CD4-positive, CD25-positive, alpha-beta regulatory T cell (primary cell): ENCODE measurements around the gene TC2N. TPM values are rescaled to one million over a fixed set of nuclear protein-coding genes. Genes with fewer than 3 reads are reported as not detected.

ENCODE experiments used
- ATAC-seq, 2 donors: fragments of 150-1000 bp; cut with Tn5 transposase; one replicate each; pipeline ENCODE4 v1.10.0; 2021; ENCODE audit warnings: low read depth in 2 of 2, moderate number of reproducible peaks in 2 of 2, moderate library complexity in 1 of 2
- DNase-seq, 3 donors: peaks; one replicate each; pipeline versions ENCODE4 v3.0.0 to v3.0.0-alpha.2; 2012 to 2022; ENCODE audit warnings: mixed read lengths in 1 of 3
- H3K27ac ChIP-seq: one replicate; pipeline ENCODE4 v1.7.0; 2013; ENCODE audit warnings: mild to moderate bottlenecking, low read length; ENCODE audit not compliant: insufficient read depth, poor library complexity, severe bottlenecking
- H3K27me3 ChIP-seq: one replicate; pipeline ENCODE4 v1.7.0; 2013; ENCODE audit warnings: low read length; ENCODE audit not compliant: control insufficient read depth, insufficient read depth
- H3K36me3 ChIP-seq: one replicate; pipeline ENCODE4 v1.7.0; 2013; ENCODE audit warnings: mild to moderate bottlenecking, low read length, moderate library complexity; ENCODE audit not compliant: control insufficient read depth, insufficient read depth
- H3K4me1 ChIP-seq: 2 replicates; pipeline ENCODE4 v1.7.0; 2013; ENCODE audit warnings: mild to moderate bottlenecking, low read length; ENCODE audit not compliant: insufficient read depth, control insufficient read depth, poor library complexity, severe bottlenecking
- H3K4me3 ChIP-seq: one replicate; pipeline ENCODE4 v1.7.0; 2013; ENCODE audit warnings: low read depth, mild to moderate bottlenecking, low read length, moderate library complexity
- H3K9me3 ChIP-seq, 2 experiments: 1 replicate in 1 of 2; 2 replicates in 1 of 2; pipeline ENCODE4 v1.7.0; 2013; ENCODE audit warnings: low read length in 2 of 2, mild to moderate bottlenecking in 1 of 2, moderate library complexity in 1 of 2; ENCODE audit not compliant: control insufficient read depth in 2 of 2
- H3K27ac Mint-ChIP-seq, 3 donors: one replicate each; pipeline ENCODE4 v1.8.0; 2020 to 2022; ENCODE audit warnings: mild to moderate bottlenecking in 3 of 3, mixed read lengths in 3 of 3, moderate library complexity in 2 of 3
- H3K27me3 Mint-ChIP-seq: one replicate; pipeline ENCODE4 v1.8.0; 2022; ENCODE audit warnings: mild to moderate bottlenecking, mixed read lengths
- H3K36me3 Mint-ChIP-seq: one replicate; pipeline ENCODE4 v1.8.0; 2020; ENCODE audit warnings: mixed read lengths
- H3K4me1 Mint-ChIP-seq, 4 donors: one replicate each; pipeline ENCODE4 v1.8.0; 2020 to 2022; ENCODE audit warnings: mixed read lengths in 4 of 4, mild to moderate bottlenecking in 1 of 4
- H3K4me3 Mint-ChIP-seq, 4 donors: one replicate each; pipeline ENCODE4 v1.8.0; 2020 to 2022; ENCODE audit warnings: mild to moderate bottlenecking in 4 of 4, mixed read lengths in 4 of 4, moderate library complexity in 3 of 4
- H3K9me3 Mint-ChIP-seq, 7 donors: one replicate each; pipeline ENCODE4 v1.8.0; 2020 to 2022; ENCODE audit warnings: mixed read lengths in 7 of 7, mild to moderate bottlenecking in 3 of 7, moderate library complexity in 2 of 7
- polyA plus RNA-seq, 4 donors: library from polyadenylated mRNA; unstranded; fragments of 300-500 nt; fragmentation: Illumina TruSeq; gene quantifications; one replicate each; pipeline ENCODE4 v1.2.3, GENCODE V29; 2021
- total RNA-seq: library from RNA; stranded (reverse); gene quantifications from one replicate; pipeline ENCODE4 v1.2.3, GENCODE V29; 2022

The TC2N gene
- total and polyA plus RNA-seq, 5 donors from 2014 or later, result 68.8 to 138 (median 98.5) TPM

DNA sequence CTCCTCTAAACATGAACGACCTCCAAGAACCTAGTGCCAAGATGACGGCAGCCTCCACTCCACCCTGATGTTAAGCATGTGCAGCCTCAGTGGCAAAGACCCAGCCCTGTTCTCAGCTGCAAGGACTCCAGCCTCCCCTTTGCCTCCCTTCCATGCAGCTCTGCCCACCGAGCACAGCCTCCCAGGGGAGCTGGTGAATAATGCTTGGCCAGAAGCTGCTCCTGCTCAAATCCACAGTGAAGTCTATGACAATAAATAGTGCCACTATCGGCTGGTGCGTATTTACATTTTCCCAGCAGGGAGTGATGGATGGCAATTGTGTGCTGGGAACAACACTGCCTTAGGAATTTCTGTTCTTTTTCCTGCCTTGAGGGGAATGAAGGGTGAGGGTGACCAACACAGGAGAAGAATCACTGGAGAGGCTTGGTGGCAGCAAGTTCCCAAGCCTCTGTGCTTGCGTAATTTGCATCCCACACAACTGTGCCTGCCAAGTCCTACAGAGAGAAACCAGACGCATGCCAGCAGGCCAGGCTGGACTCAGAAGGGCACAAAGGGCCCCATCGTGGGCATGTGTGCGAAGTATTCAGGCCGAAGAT lies 29.9 kb upstream of the TC2N start:
- DNase-seq, result no peak

DNA sequence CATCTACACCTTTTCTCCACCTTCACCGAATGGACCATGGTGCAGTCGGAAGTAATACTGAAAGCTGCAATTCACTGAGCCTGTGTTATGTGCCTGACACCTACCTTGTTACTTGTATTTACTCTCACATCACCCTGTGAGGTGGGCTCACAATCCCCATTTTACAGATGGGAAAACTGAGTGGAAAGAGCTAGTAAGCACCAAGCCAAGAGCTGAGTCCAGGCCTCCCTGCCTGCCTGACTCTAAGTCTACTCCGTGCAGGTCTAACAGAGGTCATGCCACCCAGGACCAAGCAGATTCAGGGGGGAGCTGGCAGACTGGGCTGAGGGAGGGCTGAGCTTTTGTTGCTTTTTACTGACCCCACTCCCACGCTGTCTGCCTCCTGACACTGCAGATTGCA lies 29.1 kb upstream of the TC2N start:
- no peaks in the 10 kb centered on the region for H3K9me3 ChIP-seq
- no peaks in the 10 kb centered on the region for H3K36me3 ChIP-seq
- peaks cover 0 to 2% (median 0%) of the 10 kb centered on the region in 7 donors for H3K9me3 Mint-ChIP-seq
- ATAC-seq, result no peak
- H3K4me1 ChIP-seq, result no peaks in the 10 kb centered on the region
- H3K27ac ChIP-seq, result no peak overlapping the region
- H3K36me3 Mint-ChIP-seq, result no peaks in the 10 kb centered on the region
- H3K4me3 ChIP-seq, result no peak overlapping the region
- H3K27ac Mint-ChIP-seq, result peak overlapping the region in 1 of 3 donors; percentile 50
- no peaks in the 10 kb centered on the region for H3K27me3 ChIP-seq
- peaks cover 0 to 33% (median 12%) of the 10 kb centered on the region in 4 donors for H3K4me1 Mint-ChIP-seq
- DNase-seq, result no peak
- no peaks in the 10 kb centered on the region for H3K27me3 Mint-ChIP-seq
- no peak overlapping the region for H3K4me3 Mint-ChIP-seq

More for the DNA sequence above, 29.9 kb upstream of the TC2N start:
- no peak overlapping the region for H3K4me3 Mint-ChIP-seq
- Histone ChIP-seq H3K9me3 (no peaks in the 10 kb centered on the region), H3K36me3 (no peaks in the 10 kb centered on the region), H3K4me3 (no peak overlapping the region), H3K27me3 (no peaks in the 10 kb centered on the region), H3K4me1 (no peaks in the 10 kb centered on the region), H3K27ac (no peak overlapping the region)
- no peaks in the 10 kb centered on the region for H3K27me3 Mint-ChIP-seq
- ATAC-seq, result no peak
- no peaks in the 10 kb centered on the region for H3K36me3 Mint-ChIP-seq
- H3K27ac Mint-ChIP-seq, result peak overlapping the region in 1 of 3 donors; percentile 45
- peaks cover 0 to 2% (median 0%) of the 10 kb centered on the region in 7 donors for H3K9me3 Mint-ChIP-seq
- H3K4me1 Mint-ChIP-seq, result peaks cover 0 to 25% (median 11%) of the 10 kb centered on the region in 4 donors

DNA sequence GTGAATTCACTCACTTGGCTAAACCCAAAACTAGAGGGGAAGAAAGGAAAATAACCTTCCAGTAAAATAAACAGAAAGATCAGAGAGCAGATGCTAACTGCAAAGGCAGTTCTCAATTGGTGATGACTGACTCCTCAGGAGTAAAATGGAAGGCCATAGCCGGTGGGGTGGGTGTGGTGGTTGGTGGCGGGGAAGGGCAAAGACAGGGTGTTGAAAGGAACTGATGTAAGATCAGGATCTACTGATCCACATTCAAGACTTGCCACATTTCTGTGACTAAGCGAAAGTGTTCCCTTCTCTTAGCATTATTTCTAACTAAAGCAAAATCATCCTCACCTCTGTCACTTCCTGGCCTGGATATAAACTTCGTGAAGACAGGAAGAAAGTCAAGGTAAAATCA lies 26.3 kb upstream of the TC2N start:
- no peak for DNase-seq
- no peaks in the 10 kb centered on the region for H3K36me3 Mint-ChIP-seq

DNA sequence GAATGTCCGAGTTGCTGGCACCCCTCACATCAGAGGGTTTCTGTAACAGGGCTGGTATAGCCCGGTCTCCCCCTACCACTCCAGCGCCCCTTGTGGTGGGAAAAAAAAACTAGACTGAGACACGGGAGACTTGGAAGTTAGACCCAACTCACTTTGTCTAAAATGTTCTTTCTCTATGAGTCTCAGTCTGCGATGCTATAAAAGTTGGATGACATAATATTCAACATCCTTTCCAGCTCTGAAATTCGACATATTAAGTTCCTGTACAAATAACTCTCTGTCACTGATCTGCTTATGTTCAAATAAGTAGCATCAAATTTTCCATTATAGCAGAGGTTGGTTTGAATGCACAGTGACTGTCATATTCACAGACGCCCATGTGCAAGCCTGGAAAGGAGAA lies 25.7 kb upstream of the TC2N start:
- ATAC-seq (no peak), DNase-seq (peak in 1 of 3 donors; percentile 40)
- Mint-ChIP-seq H3K27me3 (no peaks in the 10 kb centered on the region), H3K36me3 (no peaks in the 10 kb centered on the region), H3K27ac (peak overlapping the region in 1 of 3 donors; percentile 67), H3K4me1 (peaks cover 0 to 58% (median 22%) of the 10 kb centered on the region in 4 donors), H3K9me3 (peaks cover 0 to 2% (median 0%) of the 10 kb centered on the region in 7 donors), H3K4me3 (no peak overlapping the region)
- no peaks in the 10 kb centered on the region for H3K9me3 ChIP-seq
- no peaks in the 10 kb centered on the region for H3K36me3 ChIP-seq
- H3K27me3 ChIP-seq, result no peaks in the 10 kb centered on the region
- H3K27ac ChIP-seq, result no peak overlapping the region
- H3K4me3 ChIP-seq, result no peak overlapping the region
- peaks cover 17% of the 10 kb centered on the region for H3K4me1 ChIP-seq

More for the DNA sequence above, 26.3 kb upstream of the TC2N start:
- H3K27me3 Mint-ChIP-seq, result no peaks in the 10 kb centered on the region
- peak overlapping the region in 1 of 3 donors; percentile 67 for H3K27ac Mint-ChIP-seq
- H3K4me3 ChIP-seq, result no peak overlapping the region
- H3K36me3 ChIP-seq, result no peaks in the 10 kb centered on the region
- H3K9me3 Mint-ChIP-seq, result peaks cover 0 to 2% (median 0%) of the 10 kb centered on the region in 7 donors
- peaks cover 0 to 56% (median 22%) of the 10 kb centered on the region in 4 donors for H3K4me1 Mint-ChIP-seq
- H3K4me3 Mint-ChIP-seq, result peak overlapping the region in 1 of 4 donors; percentile 59
- no peak for ATAC-seq
- H3K27me3 ChIP-seq, result no peaks in the 10 kb centered on the region
- no peak overlapping the region for H3K27ac ChIP-seq
- H3K4me1 ChIP-seq, result peaks cover 17% of the 10 kb centered on the region
- H3K9me3 ChIP-seq, result no peaks in the 10 kb centered on the region

DNA sequence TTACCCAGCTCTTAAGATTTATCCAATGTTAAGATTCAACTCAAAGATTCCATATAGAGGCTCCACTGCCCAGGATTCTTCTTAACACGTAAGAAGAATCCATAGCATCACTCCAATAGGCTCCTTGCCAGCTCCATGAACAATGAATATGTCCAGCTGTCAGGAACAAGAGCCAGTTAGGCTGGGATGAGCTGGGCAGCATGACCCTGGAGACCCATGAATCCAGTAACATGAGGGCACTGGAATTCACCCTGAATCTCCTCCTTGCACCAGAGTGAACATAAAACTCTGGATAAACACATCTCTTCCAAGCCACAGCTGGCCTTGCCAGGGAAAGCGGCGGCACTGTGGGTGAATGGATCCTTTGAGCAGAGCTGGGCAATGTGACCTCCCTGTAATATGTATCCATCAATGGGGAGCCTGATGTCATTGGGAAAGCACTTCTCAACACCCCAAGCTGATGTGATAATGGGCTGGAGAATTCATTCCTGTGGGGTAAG lies 24.4 kb upstream of the TC2N start:
- Mint-ChIP-seq H3K36me3 (no peaks in the 10 kb centered on the region), H3K4me1 (peaks cover 0 to 56% (median 22%) of the 10 kb centered on the region in 4 donors), H3K9me3 (peaks cover 0 to 2% (median 0%) of the 10 kb centered on the region in 7 donors), H3K27ac (peak overlapping the region in 2 of 3 donors; percentile 83 to 88), H3K4me3 (no peak overlapping the region), H3K27me3 (no peaks in the 10 kb centered on the region)
- Histone ChIP-seq H3K4me3 (no peak overlapping the region), H3K27ac (no peak overlapping the region), H3K27me3 (no peaks in the 10 kb centered on the region), H3K36me3 (no peaks in the 10 kb centered on the region), H3K9me3 (no peaks in the 10 kb centered on the region), H3K4me1 (peaks cover 17% of the 10 kb centered on the region)
- DNase-seq (no peak), ATAC-seq (no peak)

DNA sequence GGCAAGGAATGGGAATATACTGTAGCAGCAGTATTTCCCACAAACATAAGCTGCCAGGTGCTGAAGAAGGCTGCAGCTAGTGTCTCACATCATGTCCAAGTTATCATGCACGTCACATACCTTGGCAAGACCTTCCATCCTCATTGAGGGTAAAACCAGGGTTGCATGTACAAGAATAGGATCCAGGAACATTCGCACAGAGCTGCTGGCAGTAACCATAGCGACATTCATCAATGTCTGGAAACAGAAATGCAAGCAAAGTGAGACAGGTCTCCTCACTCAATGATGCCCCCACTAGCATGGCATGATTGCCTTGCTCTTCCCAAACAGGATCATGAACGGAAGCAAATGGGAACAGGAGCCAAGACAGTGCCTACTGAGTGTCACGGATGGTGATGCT lies 23.8 kb upstream of the TC2N start:
- peak overlapping the region; percentile 43 to 83 (median 46) for H3K27ac Mint-ChIP-seq
- no peak for ATAC-seq
- H3K36me3 ChIP-seq, result no peaks in the 10 kb centered on the region

DNA sequence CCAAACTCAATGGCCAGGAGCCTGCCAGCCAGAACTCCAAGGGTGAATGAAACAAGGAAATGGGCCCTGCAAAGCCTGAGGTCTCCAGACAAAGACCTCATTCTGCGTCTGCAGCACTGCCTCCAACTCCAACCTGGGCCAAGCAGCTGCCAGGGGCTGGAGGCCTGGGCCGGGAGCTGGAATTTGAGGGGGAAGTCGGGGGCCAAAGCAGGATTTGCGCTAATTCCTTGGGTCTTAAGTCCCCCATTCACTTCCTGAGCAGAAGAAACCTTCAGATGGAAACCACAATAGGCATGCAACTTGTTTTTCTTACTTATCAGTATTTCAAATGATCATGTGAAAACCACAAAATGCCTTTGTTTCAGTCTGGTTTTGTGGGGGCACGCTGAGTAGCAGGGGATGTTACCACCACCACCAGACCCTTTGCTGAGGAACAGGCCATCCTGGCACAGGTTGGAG lies 23.0 kb upstream of the TC2N start:
- peaks cover 0 to 55% (median 20%) of the 10 kb centered on the region in 4 donors for H3K4me1 Mint-ChIP-seq
- no peaks in the 10 kb centered on the region for H3K27me3 Mint-ChIP-seq
- Histone ChIP-seq H3K27ac (no peak overlapping the region), H3K4me1 (peaks cover 17% of the 10 kb centered on the region), H3K27me3 (no peaks in the 10 kb centered on the region), H3K9me3 (no peaks in the 10 kb centered on the region), H3K4me3 (no peak overlapping the region), H3K36me3 (no peaks in the 10 kb centered on the region)
- no peaks in the 10 kb centered on the region for H3K36me3 Mint-ChIP-seq
- H3K27ac Mint-ChIP-seq, result peak overlapping the region; percentile 76 to 90 (median 83)
- H3K9me3 Mint-ChIP-seq, result no peaks in the 10 kb centered on the region
- DNase-seq, result no peak
- no peak for ATAC-seq
- H3K4me3 Mint-ChIP-seq, result peak overlapping the region in 2 of 4 donors; percentile 13 to 39

More for the DNA sequence above, 23.8 kb upstream of the TC2N start:
- no peak for DNase-seq
- peaks cover 0 to 2% (median 0%) of the 10 kb centered on the region in 7 donors for H3K9me3 Mint-ChIP-seq
- Histone ChIP-seq H3K27ac (no peak overlapping the region), H3K4me3 (no peak overlapping the region), H3K27me3 (no peaks in the 10 kb centered on the region), H3K4me1 (peaks cover 17% of the 10 kb centered on the region), H3K9me3 (no peaks in the 10 kb centered on the region)
- no peak overlapping the region for H3K4me3 Mint-ChIP-seq
- peaks cover 0 to 57% (median 20%) of the 10 kb centered on the region in 4 donors for H3K4me1 Mint-ChIP-seq
- H3K36me3 Mint-ChIP-seq, result no peaks in the 10 kb centered on the region
- no peaks in the 10 kb centered on the region for H3K27me3 Mint-ChIP-seq
